ENCODE data around the gene STRBP.
"Not testable (repeated sequence)": the region's sequence is repeated elsewhere in the genome, so short reads cannot be mapped to it uniquely, and the experiment has no call there.

The STRBP gene

DNA sequence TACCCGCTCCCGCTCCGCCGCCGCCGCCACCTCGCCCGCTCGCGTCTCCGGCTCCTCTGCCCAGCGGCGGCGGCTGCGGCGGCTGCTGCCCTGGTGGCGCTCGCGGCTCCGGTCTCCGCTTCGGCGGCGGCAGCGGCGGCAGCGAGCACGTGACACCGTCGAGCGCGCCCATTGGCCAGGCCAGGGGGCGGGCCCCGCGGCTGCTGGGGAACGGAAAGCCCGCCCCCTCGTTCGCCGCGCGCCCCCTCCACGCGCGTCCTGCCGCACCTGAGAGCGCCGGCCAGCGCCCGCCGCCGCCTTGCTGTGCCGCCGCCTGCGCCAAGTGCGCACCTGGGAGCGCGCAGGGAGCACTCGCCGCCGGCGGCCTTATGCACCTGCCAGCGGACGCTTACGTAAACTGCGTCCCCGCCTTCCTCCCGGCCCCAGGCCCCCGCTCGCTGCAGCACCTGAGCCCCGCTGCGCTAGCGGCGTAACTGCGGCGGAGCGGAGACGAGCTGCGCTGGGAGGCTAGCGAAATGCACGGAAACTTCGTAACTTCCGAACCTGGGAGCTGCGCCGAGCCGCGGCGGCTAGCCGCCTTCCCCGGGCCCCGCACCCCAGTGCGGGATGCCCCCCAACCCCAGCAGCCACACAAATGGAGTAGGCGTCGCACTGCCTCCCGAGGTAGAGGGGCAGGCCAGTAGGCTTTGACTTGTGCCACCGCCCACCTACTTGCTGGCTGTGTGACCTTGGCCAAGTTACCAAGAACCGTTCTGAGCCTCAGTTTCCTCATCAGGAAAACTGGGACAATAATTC is at the start of gene STRBP:
STRBP (minus strand) TSS at position 122 of the 795 bp plus-strand sequence. CDS start 84,452 bp downstream, outside the sequence.
- DNase-seq, result peak; percentile 65 to 94

DNA sequence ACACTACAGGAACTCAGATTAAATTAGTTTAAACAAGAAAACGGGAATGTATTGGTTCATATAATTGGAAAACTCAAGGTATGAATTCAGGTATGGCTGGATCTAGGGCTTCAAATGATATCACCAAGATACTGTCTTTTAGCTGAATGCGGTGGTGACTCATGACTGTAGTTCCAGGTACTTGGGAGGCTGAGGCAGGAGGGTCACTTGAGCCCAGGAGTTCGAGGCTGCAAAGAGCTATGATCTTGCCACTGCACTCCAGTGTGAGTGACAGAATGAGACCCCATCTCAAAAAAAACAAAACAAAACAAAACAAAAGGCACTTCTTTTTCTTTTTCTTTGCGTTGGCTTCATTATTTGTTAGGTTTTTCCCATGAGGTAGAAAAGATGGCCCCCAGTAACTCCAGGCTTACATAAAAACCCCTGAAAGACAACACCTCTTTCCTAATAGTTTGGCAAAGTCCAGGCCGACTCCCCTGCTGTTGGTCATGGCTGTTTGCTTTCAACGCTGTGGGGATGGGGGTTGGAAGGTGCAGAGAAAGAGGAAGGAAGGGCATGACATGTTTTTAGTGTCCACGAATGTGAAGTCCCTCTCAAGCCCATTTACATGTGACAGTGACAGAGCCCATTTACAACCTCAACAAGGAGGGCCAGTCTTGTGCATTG is 47.8 kb upstream of the STRBP start:
- DNase-seq, result no peak

DNA sequence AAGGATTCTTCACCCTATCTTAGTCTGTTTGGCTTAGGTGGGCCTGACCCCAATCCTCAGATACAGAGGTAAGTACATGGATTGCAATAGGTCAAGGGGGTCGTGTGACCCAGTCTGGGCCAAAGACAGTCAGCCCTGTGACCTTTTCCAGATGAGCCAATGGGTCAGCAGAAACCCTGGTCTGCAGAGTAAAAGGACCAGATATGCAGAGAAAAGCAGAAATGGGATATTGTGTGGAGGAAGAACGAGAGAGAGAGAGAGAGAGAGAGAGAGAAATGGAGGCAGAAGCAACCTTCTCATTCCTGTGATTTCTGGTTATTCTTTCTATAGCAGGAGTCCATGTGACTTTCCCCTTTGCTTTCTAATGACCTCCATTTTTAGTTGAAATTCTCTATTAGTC is 47.2 kb upstream of the STRBP start:
- no peak for DNase-seq

DNA sequence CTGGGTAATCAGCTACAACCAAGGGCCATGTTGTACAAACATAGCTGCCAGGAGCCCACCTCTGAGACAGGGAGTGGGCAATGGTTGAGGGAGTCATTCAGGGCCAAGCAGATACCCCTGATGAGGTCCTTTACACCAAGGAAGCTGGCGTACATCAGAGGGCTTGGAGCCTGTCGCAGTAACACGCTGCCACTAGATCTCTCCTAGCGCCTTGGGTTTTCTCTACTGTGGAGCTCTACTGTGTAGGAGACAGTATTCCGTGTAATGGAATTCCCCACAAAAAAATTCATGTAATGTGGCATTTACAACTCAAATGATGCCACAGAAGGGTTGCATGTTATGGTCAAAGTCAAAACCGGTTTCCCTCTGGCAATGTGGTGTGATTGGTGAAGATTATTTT is 46.2 kb upstream of the STRBP start:
- DNase-seq, result no peak

DNA sequence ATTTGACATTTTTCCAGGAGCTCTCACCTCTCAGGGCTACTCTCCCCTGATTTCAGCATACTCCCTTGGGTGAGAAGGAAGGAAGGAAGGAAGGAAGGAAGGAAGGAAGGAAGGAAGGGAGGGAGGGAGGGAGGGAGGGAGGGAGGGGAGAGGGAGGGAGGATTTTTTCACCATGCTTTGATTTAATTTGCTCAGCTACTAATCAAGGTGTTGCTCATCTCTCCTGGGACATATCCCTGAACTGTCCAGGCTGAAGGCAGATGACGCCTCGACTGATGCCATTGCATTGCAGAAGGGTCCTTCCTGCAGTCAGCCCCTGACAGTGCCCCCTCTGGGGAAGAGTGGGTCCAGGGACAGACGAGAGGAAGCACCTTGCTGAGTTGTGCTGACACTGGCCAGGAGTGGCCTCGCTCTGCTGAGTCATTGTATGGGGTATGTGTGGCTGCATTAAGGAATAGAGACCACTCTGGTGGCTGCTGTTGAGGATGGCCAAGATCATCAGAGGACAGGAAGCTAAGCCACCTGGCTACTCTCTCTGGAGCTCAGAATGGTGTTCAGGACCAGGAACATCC is 44.0 kb upstream of the STRBP start:
- DNase-seq, result no peak

DNA sequence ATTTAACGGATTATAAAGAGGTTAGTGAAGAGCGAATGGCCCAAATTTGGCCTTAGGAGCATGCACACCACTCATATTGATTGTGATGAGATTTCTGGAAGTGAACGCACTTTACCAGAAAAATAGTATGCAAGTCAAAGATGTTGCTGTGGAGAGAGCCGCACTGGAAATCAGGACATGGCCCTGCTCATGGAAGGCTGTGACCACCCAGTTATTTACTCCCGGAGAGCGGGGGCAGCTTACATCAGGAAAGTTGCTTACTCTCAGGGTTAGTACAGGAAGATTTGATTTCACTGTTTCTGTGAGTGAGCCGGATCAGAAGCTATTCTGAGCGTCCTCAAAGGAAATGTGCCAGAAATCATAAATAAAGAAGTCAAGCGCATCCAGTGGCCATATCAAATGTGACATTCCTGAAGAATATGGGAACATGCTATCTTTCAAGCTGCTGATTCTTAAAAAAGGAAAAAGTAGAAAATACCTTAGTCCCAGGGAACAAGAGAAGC is 42.9 kb upstream of the STRBP start:
- no peak for DNase-seq

DNA sequence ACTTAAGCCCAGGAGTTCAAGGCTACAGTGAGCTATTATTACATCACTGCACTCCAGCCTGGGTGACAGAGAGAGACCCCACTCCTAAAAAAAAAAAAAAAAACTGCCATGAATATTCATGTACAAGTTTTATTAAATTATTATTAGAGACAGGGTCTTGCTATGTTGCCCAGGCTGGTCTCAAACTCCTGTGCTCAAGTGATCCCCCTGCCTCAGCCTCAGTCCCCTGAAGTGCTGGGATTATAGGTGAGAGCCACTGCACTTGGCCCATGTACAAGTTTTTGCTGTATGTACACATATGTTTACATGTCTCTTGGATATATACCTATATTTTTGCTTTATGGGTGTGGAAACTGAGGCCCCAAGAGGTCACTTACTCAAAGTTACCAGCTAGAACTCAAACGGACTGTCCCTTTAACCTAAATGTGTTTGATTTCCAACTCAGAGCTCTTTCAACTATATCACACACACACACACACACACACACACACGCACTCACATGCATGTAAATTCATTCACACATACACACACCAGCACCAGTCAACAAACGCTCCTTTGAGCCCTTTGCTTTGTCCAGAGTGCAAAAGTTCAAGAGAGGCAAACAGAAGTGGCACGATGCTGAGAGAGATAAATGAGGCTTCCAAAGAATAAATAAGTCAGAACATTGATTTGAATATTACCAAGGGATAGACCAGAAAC is 42.3 kb upstream of the STRBP start:
- DNase-seq, result peak; percentile 13 to 41

DNA sequence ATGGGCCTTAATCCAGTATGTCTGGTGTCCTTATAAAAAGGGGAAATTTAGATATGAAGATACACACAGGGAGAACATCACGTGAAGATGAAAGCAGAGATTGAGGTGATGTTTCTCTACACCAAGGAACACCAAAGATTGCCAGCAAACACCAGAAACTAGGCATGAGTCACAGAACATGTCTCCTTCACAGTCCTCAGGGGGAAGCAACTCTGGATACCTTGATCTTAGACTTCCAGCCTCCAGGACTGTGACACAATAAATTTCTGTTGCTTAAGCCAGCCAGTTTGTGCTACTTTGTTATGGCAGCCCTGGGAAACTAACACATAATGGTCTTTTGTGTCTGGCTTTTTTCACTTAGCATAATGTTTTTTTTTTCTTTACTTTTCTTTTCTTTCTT is 41.2 kb upstream of the STRBP start:
- DNase-seq, result no peak

DNA sequence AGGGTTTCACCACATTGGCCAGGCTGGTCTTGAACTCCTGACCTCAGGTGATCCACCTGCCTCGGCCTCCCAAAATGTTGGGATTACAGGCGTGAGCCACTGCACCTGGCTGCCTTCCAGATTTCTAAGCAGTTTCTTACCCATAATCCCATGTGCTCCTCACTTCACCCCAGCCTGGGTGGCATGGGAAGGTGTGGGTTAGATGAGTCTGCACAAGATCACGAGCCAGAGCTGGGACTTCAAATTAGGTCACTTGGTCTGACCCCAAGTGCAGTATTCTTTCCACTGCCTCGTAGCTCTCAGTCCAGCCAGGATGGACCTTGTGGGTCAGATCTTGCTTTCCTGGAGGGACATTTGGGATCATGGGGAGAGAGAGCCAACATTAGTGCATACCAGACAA is 37.5 kb upstream of the STRBP start:
- no peak for DNase-seq

DNA sequence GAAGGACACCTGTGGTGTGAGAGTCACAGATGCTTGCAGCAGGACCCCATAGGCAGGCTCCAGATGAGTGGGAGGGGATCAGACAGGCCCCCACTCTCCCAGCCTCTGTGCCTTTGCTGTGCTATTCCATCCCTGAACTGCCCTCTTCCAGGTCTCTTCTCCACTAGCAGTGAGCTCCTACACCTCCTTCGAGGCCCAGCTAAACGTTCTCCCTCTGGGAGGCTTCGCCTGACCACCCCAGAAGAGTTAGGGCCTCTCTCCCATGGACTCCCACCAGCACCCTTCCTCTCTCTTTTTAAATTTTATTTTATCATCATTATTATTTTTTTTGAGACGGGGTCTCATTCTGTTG is 35.9 kb upstream of the STRBP start:
- no peak for DNase-seq

DNA sequence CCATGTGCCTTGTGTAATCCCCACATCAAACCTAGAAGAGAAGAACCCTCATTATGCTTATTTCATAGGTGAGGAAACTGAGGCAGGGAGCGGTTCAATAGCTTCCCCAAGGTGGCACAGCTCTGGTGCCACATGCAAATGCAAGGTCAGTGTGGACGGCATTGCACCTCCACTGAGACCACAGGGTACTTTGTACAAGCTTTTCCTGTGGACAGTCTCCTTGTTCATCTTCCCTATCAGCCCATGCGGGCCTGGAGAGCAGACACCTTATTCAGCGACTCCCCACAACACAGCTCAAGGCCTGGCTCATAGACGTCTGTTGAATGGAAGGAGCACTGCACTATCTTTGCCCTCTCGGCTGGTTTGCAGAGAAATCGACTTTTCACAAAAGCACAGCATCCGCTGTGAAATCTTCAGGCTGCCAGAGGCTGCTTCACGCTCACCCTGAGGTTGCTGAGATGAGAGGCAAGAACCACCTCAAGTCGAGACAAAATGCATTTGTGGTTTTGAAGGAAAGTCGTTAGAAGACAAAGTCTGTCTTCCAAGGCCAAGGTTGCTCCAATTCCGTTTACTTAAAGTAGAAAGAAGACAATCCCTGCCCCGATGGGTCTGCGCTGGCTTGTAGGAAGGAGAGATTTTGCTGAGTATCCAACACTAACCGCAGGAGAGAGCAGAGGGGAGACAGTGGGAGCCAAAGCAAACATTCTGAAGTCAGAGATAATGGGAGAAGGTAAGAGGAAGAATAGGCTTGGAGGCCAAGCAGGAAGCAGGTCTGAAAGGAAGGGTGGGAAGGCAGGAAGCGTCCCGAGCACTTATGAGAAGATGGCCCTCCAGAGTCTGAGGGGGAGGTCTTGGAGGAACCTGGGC is 34.2 kb upstream of the STRBP start:
- DNase-seq, result no peak

DNA sequence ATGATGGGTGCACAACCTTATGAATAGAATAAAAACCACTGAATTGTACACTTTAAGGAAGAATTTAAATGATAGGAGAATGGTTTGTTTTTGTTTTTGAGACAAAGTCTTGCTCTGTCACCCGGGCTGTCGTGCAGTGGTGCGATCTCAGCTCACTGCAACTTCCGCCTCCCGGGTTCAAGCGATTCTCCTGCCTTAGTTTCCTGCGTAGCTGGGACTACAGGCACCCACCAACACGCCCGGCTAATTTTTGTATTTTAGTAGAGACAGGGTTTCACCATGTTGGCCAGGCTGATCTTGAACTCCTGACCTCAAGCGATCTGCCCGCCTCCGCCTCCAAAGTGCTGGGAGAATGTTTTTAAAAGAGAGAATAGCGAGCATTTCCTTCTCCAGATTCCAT is 33.5 kb upstream of the STRBP start:
- DNase-seq, result not testable (repeated sequence)

DNA sequence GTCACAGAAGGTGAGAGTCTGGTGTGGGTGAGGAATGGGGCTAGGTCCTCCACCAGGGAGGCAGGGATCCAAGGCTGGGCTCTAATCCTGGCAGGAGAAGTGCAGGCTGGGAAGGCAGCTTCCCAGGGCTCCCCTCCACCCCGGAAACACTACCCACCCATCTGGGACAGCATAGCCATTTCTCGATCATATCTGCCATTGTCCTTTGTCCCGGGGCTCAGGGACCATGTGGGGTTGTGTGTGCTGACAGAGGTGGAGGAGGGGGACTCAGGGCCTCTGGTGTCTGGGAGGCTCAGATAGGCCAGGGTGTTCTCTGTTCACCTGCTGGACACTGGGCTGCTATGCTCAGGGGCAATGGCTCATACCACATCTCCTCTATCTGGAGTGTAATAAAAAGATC is 32.2 kb upstream of the STRBP start:
- no peak for DNase-seq

DNA sequence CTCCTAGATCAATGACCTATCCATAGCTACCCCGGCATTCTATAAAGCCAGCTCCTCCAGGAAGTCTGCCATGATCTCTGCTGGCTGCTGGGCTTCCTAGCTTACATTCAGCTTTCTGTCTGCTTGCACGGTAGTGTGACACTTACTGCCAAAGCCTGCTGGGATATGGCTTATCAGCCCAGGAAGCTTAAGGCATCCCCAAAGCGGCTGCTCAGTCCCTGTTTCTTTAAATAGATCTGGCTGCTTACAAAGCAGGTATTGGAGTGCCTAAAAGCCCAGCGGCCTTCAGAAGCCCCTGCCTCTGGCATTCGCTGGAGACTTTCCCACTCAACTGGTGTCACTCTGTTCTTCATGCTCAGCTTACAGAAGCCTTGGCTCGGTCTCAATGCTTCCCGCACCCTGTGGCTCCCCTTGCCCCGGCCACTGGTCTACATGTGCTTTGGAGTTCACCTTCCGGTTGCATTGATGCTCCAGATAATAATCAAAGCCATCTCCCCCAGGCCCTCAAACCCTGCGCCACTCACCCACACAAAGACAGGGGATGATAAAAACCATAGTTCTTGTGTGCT is 31.3 kb upstream of the STRBP start:
- no peak for DNase-seq

DNA sequence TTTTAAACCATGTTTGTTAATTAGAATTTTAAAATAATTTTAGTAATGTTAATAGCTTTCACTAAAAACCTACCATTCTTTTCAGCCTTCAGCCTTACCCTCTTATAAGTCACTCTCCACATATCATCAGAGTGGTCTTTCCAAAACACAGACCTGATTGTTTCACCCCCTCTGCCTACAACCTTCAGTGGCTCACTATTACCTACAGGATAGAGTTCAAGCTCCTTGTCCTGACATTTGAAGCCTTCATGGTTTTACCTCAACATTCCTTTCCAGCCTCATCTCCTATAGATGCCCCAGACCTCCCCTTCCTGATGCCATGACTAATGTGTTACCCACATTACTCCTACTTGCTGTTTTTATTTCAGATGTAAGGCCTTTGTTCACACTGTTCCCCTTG is 27.8 kb upstream of the STRBP start:
- no peak for DNase-seq

DNA sequence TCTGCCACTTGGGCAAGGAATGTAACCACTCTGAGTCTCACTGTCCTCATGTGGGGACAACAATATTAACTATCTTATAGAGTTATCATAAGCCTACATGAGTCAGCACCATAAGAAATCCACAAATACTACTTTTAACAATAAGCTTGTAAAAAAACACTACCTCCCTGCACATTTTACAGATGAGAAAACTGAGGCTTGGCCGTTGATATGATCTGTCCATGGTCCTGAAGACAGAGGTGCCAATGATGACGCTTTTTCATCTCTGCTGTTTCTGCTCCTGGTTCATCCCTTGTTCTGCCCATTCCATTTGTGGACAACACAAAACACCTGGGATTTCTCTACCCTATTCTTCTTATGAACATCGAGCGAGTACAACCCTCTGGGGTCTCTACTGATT is 23.4 kb upstream of the STRBP start:
- DNase-seq, result no peak

DNA sequence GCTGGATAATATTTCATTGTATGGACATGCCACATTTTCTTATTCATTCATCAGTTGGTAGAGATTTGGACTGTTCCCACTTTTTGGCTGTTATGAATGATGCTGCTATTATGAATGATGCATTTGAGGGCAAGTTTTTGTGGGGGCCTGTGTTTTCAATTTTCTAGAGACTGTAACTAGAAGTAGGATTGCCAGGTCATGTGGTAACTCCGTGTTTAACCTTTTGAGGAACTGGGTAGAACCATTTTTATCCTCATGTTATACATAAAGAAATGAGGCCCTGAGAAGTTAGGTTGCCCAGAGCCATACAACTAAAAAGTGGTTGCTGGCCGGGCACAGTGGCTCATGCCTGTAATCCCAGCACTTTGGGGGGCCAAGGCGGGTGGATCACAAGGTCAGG is 22.4 kb upstream of the STRBP start:
- DNase-seq, result no peak

DNA sequence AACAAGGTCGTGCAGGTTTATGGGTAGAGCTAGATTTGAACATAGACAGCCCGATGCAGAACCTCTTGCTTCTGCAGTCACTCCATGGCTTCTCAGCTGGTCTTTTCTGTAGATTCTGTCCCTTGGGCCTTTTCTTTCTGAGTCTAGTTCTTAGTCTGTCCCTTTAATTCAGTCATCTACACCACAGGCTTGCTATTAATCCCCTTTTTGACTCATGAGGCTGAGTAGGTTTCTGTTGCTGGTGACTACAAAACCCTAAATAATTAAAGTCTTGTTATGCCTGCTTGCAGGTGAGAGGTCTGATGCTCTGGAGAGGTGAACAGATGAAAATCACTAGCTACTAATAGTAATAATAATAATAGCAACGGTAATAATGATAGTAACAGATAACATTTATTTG is 19.3 kb upstream of the STRBP start:
- DNase-seq, result no peak

DNA sequence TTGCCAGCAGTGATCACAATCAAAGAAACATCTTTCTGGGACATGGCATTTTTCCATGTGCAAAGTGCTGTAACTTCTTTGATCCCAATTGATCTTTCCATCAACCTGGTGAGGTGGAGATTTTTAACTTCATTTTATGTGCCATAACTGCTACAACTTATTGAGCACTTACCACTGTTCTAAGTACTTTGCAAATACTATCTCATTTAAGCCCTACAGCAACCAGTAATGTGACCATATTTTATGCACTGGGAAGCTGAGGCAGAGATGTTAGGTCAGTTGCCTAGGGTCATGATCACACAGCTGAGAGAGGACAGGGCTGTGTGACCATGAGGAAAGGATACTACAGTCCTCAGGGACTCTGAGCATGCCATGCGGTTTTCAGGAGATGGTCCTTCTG is 17.9 kb upstream of the STRBP start:
- DNase-seq, result no peak

DNA sequence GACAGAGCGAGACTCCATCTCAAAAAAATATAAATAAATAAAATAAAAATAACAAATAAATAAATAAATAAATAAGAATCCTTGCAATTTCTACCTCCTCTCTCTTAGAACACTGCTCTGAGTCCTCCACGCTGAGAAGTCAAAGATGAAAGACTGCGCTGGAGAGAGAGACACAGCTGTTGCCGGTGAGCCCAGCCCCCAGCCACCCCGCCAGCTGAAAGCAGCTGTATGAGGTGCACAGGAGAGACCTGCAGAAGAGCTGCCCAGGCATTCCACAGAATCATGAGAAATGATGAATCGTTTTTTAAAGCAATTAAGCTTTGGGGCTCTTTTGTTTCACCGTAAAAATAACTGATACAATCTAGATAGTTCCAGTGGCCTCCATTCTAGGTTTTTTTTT is 16.3 kb upstream of the STRBP start:
- no peak for DNase-seq

DNA sequence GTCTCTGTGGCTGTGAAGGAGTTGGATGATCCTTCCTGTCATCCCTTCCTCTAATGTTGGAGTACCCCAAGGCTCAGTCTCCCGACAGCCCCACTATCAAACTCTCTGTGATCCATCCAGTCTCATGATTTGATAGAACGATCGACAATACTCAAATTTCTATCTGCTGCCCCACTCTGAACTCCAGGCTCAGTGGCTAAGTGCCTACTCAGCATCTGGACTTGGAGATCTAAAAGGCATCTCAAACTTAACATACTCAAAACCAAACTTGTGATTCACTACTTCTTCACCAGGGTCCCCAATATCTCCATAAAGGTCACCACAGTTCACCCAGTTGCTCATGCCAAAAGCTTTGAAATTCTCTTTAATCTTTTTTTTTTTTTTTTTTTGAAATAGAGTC is 15.1 kb upstream of the STRBP start:
- no peak for DNase-seq

DNA sequence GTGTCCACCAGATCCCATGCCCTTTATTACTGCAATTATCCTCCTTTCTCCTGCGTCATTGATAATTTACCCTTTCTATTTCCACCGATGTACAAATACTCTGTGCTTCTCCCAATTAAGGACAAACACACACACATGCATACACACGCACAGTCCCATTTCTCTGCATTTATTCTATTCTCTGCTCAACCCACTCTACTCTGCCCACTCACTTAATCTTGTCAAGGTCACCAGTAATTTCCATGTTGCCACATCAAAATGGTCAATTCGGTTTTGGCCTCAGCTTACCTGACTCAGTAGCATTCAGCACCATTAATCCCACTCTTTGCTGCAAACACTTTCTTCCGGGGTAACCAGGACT is 14.6 kb upstream of the STRBP start:
- no peak for DNase-seq

Measured in NCI-H526 (cell line).